Neural cell (in vitro differentiated cells): ENCODE measurements around the gene KIF22. TPM values are rescaled to one million over a fixed set of nuclear protein-coding genes. Genes with fewer than 3 reads are reported as not detected.

ENCODE experiments used
- H2AFZ ChIP-seq: fragments of 200-600, 300-800 bp; sonication (generic), shearing (Covaris generic); 2 replicates; pipeline ENCODE4 v1.6.0; 2014; ENCODE audit warnings: low read depth, mild to moderate bottlenecking, antibody characterized with exemption, low read length, moderate library complexity
- H3F3A ChIP-seq: fragments of 200-600 bp; shearing (Covaris generic); 2 replicates; pipeline ENCODE4 v1.6.1; 2016; ENCODE audit warnings: mild to moderate bottlenecking, moderate library complexity, mixed read lengths, antibody characterized with exemption, low read length; ENCODE audit not compliant: insufficient read depth, poor library complexity, severe bottlenecking
- H3K27ac ChIP-seq: fragments of 200-600, 300-800 bp; sonication (generic), shearing (Covaris generic); 2 replicates; pipeline ENCODE4 v1.5.1; 2014; ENCODE audit warnings: mild to moderate bottlenecking, low read length, moderate library complexity
- H3K27me3 ChIP-seq: fragments of 300-800, 200-600 bp; sonication (generic), shearing (Covaris generic); 2 replicates; pipeline ENCODE4 v1.6.0; 2014; ENCODE audit warnings: mild to moderate bottlenecking, low read depth, low read length, moderate library complexity; ENCODE audit not compliant: insufficient read depth
- H3K36me3 ChIP-seq: fragments of 300-800, 200-600 bp; sonication (generic), shearing (Covaris generic); 2 replicates; pipeline ENCODE4 v1.5.1; 2014; ENCODE audit warnings: mild to moderate bottlenecking, antibody characterized with exemption, low read length, moderate library complexity; ENCODE audit not compliant: insufficient read depth
- H3K4me2 ChIP-seq: fragments of 300-800, 200-600 bp; sonication (generic), shearing (Covaris generic); 2 replicates; pipeline ENCODE4 v1.6.0; 2014; ENCODE audit warnings: mild to moderate bottlenecking, low read length
- H3K4me3 ChIP-seq: fragments of 300-800, 200-600 bp; sonication (generic), shearing (Covaris generic); 2 replicates; pipeline ENCODE4 v1.5.1; 2014; ENCODE audit warnings: mild to moderate bottlenecking, low read length, moderate library complexity
- H3K79me2 ChIP-seq: fragments of 200-600 bp; shearing (Covaris generic); replicated peaks from 2 replicates; pipeline ENCODE4 v1.6.0; 2014; ENCODE audit warnings: mild to moderate bottlenecking, low read length, moderate library complexity; ENCODE audit not compliant: insufficient read depth
- H3K9ac ChIP-seq: fragments of 300-800, 200-600 bp; sonication (generic), shearing (Covaris generic); 2 replicates; pipeline ENCODE4 v1.6.1; 2016; ENCODE audit warnings: mild to moderate bottlenecking, low read length, mixed read lengths
- H3K9me2 ChIP-seq: fragments of 200-600 bp; shearing (Covaris generic); 2 replicates; pipeline ENCODE4 v1.6.1; 2016; ENCODE audit warnings: mild to moderate bottlenecking, low read length, mixed read lengths; ENCODE audit not compliant: insufficient read depth
- H3K9me3 ChIP-seq: fragments of 200-600, 300-800 bp; sonication (generic), shearing (Covaris generic); 2 replicates; pipeline ENCODE4 v1.6.1; 2016; ENCODE audit warnings: mild to moderate bottlenecking, mixed run types, low read length, moderate library complexity, mixed read lengths
- H4K20me1 ChIP-seq: fragments of 200-600 bp; shearing (Covaris generic); 2 replicates; pipeline ENCODE4 v1.6.1; 2016; ENCODE audit warnings: mild to moderate bottlenecking, mixed run types; ENCODE audit not compliant: insufficient read depth
- EP300 ChIP-seq: fragments of 450-650 bp; conservative IDR thresholded peaks from 2 replicates; pipeline ENCODE4 v1.6.1; 2014; ENCODE audit warnings: antibody characterized with exemption, mild to moderate bottlenecking, moderate library complexity; ENCODE audit not compliant: poor library complexity, severe bottlenecking
- EZH2 ChIP-seq: fragments of 200-600, 300-800 bp; shearing (Covaris generic), sonication (generic); IDR thresholded peaks from 2 replicates; pipeline ENCODE4 v1.6.1; 2014; ENCODE audit warnings: antibody characterized with exemption, low read length, borderline replicate concordance, mild to moderate bottlenecking; ENCODE audit not compliant: insufficient read depth, poor library complexity, severe bottlenecking
- MXI1 ChIP-seq: fragments of 450-650 bp; conservative IDR thresholded peaks from 2 replicates; pipeline ENCODE4 v1.6.1; 2014; ENCODE audit warnings: antibody characterized with exemption, mild to moderate bottlenecking; ENCODE audit not compliant: poor library complexity, severe bottlenecking
- POLR2AphosphoS5 ChIP-seq: IDR thresholded peaks from 2 replicates; pipeline ENCODE4 v1.6.1; 2012
- RAD21 ChIP-seq: fragments of 450-650 bp; conservative IDR thresholded peaks from 2 replicates; pipeline ENCODE4 v1.6.1; 2014; ENCODE audit warnings: antibody characterized with exemption, mild to moderate bottlenecking, moderate library complexity
- REST ChIP-seq: IDR thresholded peaks from 2 replicates; pipeline ENCODE4 v1.6.1; 2012; ENCODE audit warnings: borderline replicate concordance
- SMC3 ChIP-seq: fragments of 450-650 bp; conservative IDR thresholded peaks from 2 replicates; pipeline ENCODE4 v1.6.1; 2014; ENCODE audit warnings: antibody characterized with exemption, mild to moderate bottlenecking, moderate library complexity; ENCODE audit not compliant: poor library complexity
- TAF1 ChIP-seq: IDR thresholded peaks from 2 replicates; pipeline ENCODE4 v1.6.1; 2012; ENCODE audit warnings: low read depth
- polyA plus RNA-seq: library from polyadenylated mRNA; depleted of rRNA; stranded (reverse); fragments of >200 nt; gene quantifications from 2 replicates; pipeline ENCODE4 v1.2.3, GENCODE V29; 2014
- TF ChIP-seq, protein P1 (sequence below): fragments of 450-650 bp; IDR thresholded peaks from 2 replicates; pipeline ENCODE4 v1.5.1; 2014; ENCODE audit warnings: antibody characterized with exemption, mild to moderate bottlenecking, moderate library complexity; ENCODE audit not compliant: poor library complexity, severe bottlenecking

Gene KIF22
- polyA plus RNA-seq, 1 donor from 2014 or later, result 81.1 TPM

DNA sequence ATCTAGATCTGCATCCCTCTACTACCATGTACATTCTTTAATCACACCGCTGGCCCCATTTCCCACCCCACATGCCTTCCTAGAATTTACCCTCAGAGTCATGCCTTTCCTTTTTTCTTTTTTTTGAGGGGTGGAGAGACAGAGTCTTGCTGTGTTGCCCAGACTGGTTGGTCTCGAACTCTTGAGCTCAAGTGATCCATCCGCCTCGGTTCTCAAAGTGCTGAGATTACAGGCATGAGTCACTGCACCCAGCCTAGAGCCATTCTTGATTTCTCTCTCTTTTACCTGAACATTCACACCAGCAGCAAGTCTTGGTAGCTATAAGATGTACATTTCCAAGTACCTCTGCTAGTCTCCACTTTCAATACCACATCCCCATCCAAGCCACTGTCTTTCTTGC lies 27.5 kb downstream of the KIF22 start:
- Histone ChIP-seq H3K36me3 (no peaks in the 10 kb centered on the region), H3F3A (no peaks in the 10 kb centered on the region), H3K27me3 (no peaks in the 10 kb centered on the region), H3K9me2 (no peaks in the 10 kb centered on the region), H3K79me2 (peaks cover 30% of the 10 kb centered on the region), H3K9me3 (no peaks in the 10 kb centered on the region), H3K9ac (no peak overlapping the region), H3K4me2 (no peak overlapping the region), H3K4me3 (no peak overlapping the region), H3K27ac (no peak overlapping the region), H2AFZ (no peak overlapping the region), H4K20me1 (no peaks in the 10 kb centered on the region)
- TF ChIP-seq TAF1 (no peak), RAD21 (no peak), EP300 (no peak), POLR2AphosphoS5 (no peak), MXI1 (no peak)
- TF ChIP-seq, protein P1, sequence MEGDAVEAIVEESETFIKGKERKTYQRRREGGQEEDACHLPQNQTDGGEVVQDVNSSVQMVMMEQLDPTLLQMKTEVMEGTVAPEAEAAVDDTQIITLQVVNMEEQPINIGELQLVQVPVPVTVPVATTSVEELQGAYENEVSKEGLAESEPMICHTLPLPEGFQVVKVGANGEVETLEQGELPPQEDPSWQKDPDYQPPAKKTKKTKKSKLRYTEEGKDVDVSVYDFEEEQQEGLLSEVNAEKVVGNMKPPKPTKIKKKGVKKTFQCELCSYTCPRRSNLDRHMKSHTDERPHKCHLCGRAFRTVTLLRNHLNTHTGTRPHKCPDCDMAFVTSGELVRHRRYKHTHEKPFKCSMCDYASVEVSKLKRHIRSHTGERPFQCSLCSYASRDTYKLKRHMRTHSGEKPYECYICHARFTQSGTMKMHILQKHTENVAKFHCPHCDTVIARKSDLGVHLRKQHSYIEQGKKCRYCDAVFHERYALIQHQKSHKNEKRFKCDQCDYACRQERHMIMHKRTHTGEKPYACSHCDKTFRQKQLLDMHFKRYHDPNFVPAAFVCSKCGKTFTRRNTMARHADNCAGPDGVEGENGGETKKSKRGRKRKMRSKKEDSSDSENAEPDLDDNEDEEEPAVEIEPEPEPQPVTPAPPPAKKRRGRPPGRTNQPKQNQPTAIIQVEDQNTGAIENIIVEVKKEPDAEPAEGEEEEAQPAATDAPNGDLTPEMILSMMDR, result no peak

DNA sequence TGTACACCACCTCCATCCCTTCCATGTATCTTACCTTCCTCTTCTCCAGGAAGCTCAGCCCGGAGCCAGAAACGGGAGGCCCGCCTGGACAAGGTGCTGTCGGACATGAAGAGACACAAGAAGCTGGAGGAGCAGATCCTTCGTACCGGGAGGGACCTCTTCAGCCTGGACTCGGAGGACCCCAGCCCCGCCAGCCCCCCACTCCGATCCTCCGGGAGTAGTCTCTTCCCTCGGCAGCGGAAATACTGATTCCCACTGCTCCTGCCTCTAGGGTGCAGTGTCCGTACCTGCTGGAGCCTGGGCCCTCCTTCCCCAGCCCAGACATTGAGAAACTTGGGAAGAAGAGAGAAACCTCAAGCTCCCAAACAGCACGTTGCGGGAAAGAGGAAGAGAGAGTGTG lies 29.0 kb downstream of the KIF22 start:
- H3K4me3 ChIP-seq, result no peak overlapping the region
- H3K27me3 ChIP-seq, result no peaks in the 10 kb centered on the region
- TF ChIP-seq, protein P1, result no peak
- TF ChIP-seq RAD21, result no peak
- no peak for TF ChIP-seq EP300
- TF ChIP-seq POLR2AphosphoS5, result no peak
- no peak for TF ChIP-seq MXI1
- no peak for TF ChIP-seq SMC3
- TF ChIP-seq EZH2, result no peak
- no peak for TF ChIP-seq REST
- H4K20me1 ChIP-seq, result no peaks in the 10 kb centered on the region
- H3K4me2 ChIP-seq, result no peak overlapping the region
- no peak overlapping the region for H2AFZ ChIP-seq
- H3F3A ChIP-seq, result no peaks in the 10 kb centered on the region
- H3K36me3 ChIP-seq, result no peaks in the 10 kb centered on the region
- peaks cover 16% of the 10 kb centered on the region for H3K79me2 ChIP-seq
- no peak overlapping the region for H3K27ac ChIP-seq
- no peaks in the 10 kb centered on the region for H3K9me3 ChIP-seq
- no peak overlapping the region for H3K9ac ChIP-seq
- H3K9me2 ChIP-seq, result no peaks in the 10 kb centered on the region
